ENCODE data around the gene MNS1. TPM values are rescaled to one million over a fixed set of nuclear protein-coding genes. Genes with fewer than 3 reads are reported as not detected.

The MNS1 gene
- total RNA-seq, 1 donor from 2014 or later = 0.86 TPM

GRCh38 chr15:56394909-56395308 lies 70.0 kb downstream of the MNS1 start:
- H3K27me3 Mint-ChIP-seq (ENCODE audit: low read depth, unreplicated experiment) = no peaks in the 10 kb centered on the region
- Histone ChIP-seq H3K4me1 (ENCODE audit: insufficient read depth, low read length) (no peaks in the 10 kb centered on the region), H3K9me3 (ENCODE audit: insufficient read depth, low read depth, low read length) (no peaks in the 10 kb centered on the region), H4K20me1 (ENCODE audit: insufficient read depth, low read length) (no peaks in the 10 kb centered on the region), H3K9ac (ENCODE audit: low read length) (no peak overlapping the region), H3K27ac (ENCODE audit: low read depth, low read length) (no peak overlapping the region), H3K79me2 (ENCODE audit: insufficient read depth, low read length) (no peaks in the 10 kb centered on the region), H3K36me3 (ENCODE audit: insufficient read depth, low read length) (no peaks in the 10 kb centered on the region), H3K4me2 (ENCODE audit: low read length) (no peak overlapping the region), H3K4me3 (ENCODE audit: insufficient read depth, low read depth, low read length) (no peak overlapping the region), H3K27me3 (ENCODE audit: insufficient read depth, low read length) (no peaks in the 10 kb centered on the region), H2AFZ (ENCODE audit: low read depth, low read length) (no peak overlapping the region)
- peaks cover 5% of the 10 kb centered on the region for H3K4me1 Mint-ChIP-seq (ENCODE audit: low read depth, unreplicated experiment)
- FAIRE-seq (no peak), DNase-seq (ENCODE audit: low read depth) (no peak)
- no peak overlapping the region for H3K4me3 Mint-ChIP-seq (ENCODE audit: unreplicated experiment)
- peaks cover 4% of the 10 kb centered on the region for H3K9me3 Mint-ChIP-seq (ENCODE audit: unreplicated experiment)
- H3K27ac Mint-ChIP-seq (ENCODE audit: unreplicated experiment) = no peak overlapping the region
- H3K36me3 Mint-ChIP-seq (ENCODE audit: low read depth, unreplicated experiment) = peaks cover 5% of the 10 kb centered on the region
- TF ChIP-seq CTCF (IDR thresholded peaks at IDR 0.05; ENCODE audit: insufficient read depth, low read depth, low read length) = no peak
- no peak for TF ChIP-seq EZH2 (IDR thresholded peaks at IDR 0.05; ENCODE audit: insufficient read depth, low read length)

- Histone ChIP-seq H3K27me3 (ENCODE audit: insufficient read depth, low read length) (no peaks in the 10 kb centered on the region), H3K36me3 (ENCODE audit: insufficient read depth, low read length) (no peaks in the 10 kb centered on the region), H3K4me3 (ENCODE audit: insufficient read depth, low read depth, low read length) (no peak overlapping the region), H3K9ac (ENCODE audit: low read length) (no peak overlapping the region), H3K79me2 (ENCODE audit: insufficient read depth, low read length) (no peaks in the 10 kb centered on the region), H3K4me1 (ENCODE audit: insufficient read depth, low read length) (no peaks in the 10 kb centered on the region), H3K27ac (ENCODE audit: low read depth, low read length) (no peak overlapping the region), H4K20me1 (ENCODE audit: insufficient read depth, low read length) (no peaks in the 10 kb centered on the region), H3K4me2 (ENCODE audit: low read length) (no peak overlapping the region), H2AFZ (ENCODE audit: low read depth, low read length) (no peak overlapping the region), H3K9me3 (ENCODE audit: insufficient read depth, low read depth, low read length) (no peaks in the 10 kb centered on the region)
- Mint-ChIP-seq H3K27me3 (ENCODE audit: low read depth, unreplicated experiment) (no peaks in the 10 kb centered on the region), H3K9me3 (ENCODE audit: unreplicated experiment) (peaks cover 4% of the 10 kb centered on the region), H3K27ac (ENCODE audit: unreplicated experiment) (no peak overlapping the region), H3K4me3 (ENCODE audit: unreplicated experiment) (no peak overlapping the region), H3K36me3 (ENCODE audit: low read depth, unreplicated experiment) (peaks cover 4% of the 10 kb centered on the region), H3K4me1 (ENCODE audit: low read depth, unreplicated experiment) (peaks cover 8% of the 10 kb centered on the region)
- TF ChIP-seq CTCF (IDR thresholded peaks at IDR 0.05; ENCODE audit: insufficient read depth, low read depth, low read length) (no peak), EZH2 (IDR thresholded peaks at IDR 0.05; ENCODE audit: insufficient read depth, low read length) (no peak)
- FAIRE-seq (no peak), DNase-seq (ENCODE audit: low read depth) (no peak)
Observed at GRCh38 chr15:56393277-56393676, 71.7 kb downstream of the MNS1 start.

GRCh38 chr15:56390739-56391267 lies 74.1 kb downstream of the MNS1 start:
- no peaks in the 10 kb centered on the region for H3K36me3 ChIP-seq (ENCODE audit: insufficient read depth, low read length)
- DNase-seq (ENCODE audit: low read depth) = peak; percentile 3
- H4K20me1 ChIP-seq (ENCODE audit: insufficient read depth, low read length) = no peaks in the 10 kb centered on the region

More at GRCh38 chr15:56390739-56391267, 74.1 kb downstream of the MNS1 start:
- H3K4me3 Mint-ChIP-seq (ENCODE audit: unreplicated experiment) = no peak overlapping the region
- H3K4me1 Mint-ChIP-seq (ENCODE audit: low read depth, unreplicated experiment) = peaks cover 8% of the 10 kb centered on the region
- Histone ChIP-seq H3K4me2 (ENCODE audit: low read length) (no peak overlapping the region), H3K9me3 (ENCODE audit: insufficient read depth, low read depth, low read length) (no peaks in the 10 kb centered on the region), H3K79me2 (ENCODE audit: insufficient read depth, low read length) (no peaks in the 10 kb centered on the region), H2AFZ (ENCODE audit: low read depth, low read length) (no peak overlapping the region), H3K9ac (ENCODE audit: low read length) (no peak overlapping the region), H3K27ac (ENCODE audit: low read depth, low read length) (no peak overlapping the region), H3K27me3 (ENCODE audit: insufficient read depth, low read length) (no peaks in the 10 kb centered on the region), H3K4me3 (ENCODE audit: insufficient read depth, low read depth, low read length) (no peak overlapping the region), H3K4me1 (ENCODE audit: insufficient read depth, low read length) (no peaks in the 10 kb centered on the region)
- H3K27ac Mint-ChIP-seq (ENCODE audit: unreplicated experiment) = no peak overlapping the region
- FAIRE-seq = no peak
- H3K27me3 Mint-ChIP-seq (ENCODE audit: low read depth, unreplicated experiment) = no peaks in the 10 kb centered on the region
- TF ChIP-seq CTCF (IDR thresholded peaks at IDR 0.05; ENCODE audit: insufficient read depth, low read depth, low read length) (no peak), EZH2 (IDR thresholded peaks at IDR 0.05; ENCODE audit: insufficient read depth, low read length) (no peak)
- no peaks in the 10 kb centered on the region for H3K9me3 Mint-ChIP-seq (ENCODE audit: unreplicated experiment)
- H3K36me3 Mint-ChIP-seq (ENCODE audit: low read depth, unreplicated experiment) = no peaks in the 10 kb centered on the region
